Amniotic epithelial cell (primary cell): ENCODE measurements around the gene MAPRE2.

Source experiments
- DNase-seq: peaks from one replicate; pipeline ENCODE4 v3.0.0-alpha.2; 2010; ENCODE audit warnings: low read depth

Gene MAPRE2

DNA sequence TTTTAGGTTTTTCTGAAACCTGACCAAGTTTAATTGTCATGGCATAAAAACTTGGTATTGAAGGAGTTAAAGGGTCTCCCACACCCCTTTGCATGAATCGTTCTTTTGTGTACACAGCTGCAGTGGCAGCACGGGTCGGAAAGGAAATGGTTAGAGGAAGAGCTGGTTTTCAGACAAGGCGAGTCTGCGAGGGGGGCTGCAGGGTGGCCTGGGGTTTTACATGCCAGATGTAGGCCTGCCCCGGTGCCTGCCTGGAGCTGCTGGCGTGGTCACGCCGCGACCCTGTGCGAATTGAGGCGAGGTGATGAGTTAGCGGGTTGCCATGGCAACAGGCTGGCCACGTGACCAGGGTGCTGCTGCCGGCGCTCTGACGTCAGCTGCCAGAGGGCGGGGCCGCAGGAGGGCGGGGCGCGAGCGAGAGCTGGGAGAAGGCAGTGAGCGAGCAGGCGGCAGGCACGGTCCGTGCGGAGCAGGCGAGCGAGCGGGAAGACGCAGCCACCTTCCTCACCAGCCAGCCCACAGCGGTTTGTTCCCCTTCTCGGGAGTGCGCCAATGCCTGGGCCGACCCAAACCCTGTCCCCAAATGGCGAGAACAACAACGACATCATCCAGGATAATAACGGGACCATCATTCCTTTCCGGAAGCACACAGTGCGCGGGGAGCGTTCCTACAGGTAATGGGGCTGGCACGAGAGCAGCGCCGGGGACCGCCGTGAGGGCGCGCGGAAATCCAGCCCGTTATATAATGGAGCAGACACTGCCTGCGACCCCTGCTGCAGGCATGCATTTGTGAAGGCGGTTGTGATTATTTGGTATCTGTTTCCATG lies at the start of gene MAPRE2:
Gene MAPRE2, plus strand, starts transcription at position 426 of the 827 bp plus-strand sequence. Its CDS starts 127 bp downstream, at position 553.
- DNase-seq = peak; percentile 92

DNA sequence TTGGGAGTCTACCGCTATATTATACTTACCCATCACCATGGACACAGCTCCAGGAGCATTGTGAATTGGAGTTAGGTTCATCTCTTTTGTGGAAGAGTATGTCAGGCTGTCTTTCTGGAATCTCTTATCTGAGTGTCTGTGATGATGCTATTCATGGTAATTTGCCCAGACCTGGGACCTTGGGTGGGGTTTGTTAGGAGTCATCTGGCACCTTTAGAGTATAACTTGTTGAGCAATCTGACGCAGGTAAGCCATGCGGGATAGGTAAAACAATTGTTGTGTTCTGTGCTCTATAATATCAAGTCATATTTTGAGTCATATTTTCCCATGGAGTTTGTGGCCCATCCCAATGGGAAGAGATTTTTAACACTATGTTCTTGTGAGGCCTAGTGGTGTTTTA lies 49.7 kb upstream of the MAPRE2 start:
- no peak for DNase-seq

DNA sequence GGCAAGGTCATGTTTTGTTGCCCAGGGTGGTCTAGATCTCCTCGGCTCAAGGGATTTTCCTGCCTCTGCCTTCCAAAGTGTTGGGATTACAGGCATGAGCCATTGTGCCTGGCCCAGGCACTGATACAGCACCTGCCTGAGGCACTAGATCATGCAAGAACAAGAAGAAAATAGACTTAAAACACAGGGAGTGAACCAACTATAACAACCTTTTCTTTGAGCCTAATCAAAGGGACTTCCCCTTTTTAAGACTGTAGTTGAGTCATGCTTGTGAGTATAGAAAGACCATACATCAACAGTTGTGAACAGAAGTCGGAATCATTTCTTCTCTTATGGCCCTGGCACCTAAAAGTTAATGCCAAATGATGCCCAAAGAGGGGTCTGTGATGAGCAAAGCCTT lies 47.9 kb upstream of the MAPRE2 start:
- DNase-seq = no peak

DNA sequence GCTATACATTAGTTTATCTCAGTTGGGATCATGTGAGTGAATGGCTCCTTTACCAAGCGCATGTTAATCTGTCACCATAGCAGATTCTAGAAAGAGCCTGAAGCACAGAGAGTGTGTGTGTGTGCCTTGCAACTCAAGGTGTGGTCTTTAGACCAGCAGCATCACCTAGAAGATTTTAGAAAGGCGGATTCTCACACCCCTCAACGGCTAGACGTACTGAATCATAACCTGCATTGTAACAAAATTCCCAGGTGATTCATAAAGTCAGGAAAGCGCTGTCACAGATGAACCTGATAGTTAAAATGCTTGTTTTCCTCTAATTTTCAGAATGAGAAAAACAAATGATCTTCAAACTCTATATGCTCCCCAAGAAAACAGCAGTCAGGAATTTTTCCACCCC lies 45.5 kb upstream of the MAPRE2 start:
- DNase-seq = no peak

DNA sequence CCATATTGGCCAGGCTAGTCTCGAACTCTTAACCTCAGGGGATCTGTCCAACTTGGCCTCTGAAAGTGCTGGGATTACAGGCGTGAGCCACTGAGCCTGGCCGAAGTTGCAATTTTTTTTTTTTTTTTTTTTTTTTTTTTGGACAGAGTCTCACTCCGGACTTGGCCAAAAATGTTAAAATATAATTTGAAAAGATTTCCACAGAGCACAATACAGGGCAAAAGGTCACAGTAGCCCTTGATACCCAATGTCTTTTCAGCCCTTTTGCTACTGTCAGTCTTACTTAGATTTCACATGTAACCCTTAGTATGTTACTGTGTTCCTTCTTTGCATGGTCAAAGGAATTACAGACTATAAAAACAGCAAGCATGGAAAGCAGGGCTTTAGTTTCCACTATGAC lies 42.6 kb upstream of the MAPRE2 start:
- DNase-seq = no peak

DNA sequence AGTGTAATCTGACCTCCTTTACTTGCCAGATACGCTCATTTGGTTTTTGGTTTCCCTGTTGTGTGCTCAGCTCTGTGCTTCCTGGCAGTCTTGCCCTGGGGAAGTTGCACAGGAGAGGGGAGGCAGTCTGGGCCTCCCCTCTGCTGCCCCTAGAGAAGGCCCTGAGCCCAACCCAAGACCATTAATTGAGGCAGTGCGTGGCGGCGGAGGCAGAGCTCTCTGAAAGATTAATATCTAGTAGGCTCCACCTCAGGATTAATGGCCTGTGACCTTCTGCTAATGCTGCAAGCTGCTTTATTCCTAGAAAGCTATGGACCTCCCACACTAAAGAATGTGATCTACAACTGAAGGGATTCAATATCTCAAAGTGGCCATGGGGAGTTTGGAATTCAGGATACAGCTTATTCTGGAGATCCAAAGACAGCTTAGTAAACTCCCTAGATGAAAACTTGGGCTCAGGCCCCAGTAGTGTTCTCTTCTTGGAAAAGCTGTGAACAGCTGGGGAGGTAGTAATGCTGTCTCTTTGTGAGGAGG lies 41.4 kb upstream of the MAPRE2 start:
- no peak for DNase-seq

DNA sequence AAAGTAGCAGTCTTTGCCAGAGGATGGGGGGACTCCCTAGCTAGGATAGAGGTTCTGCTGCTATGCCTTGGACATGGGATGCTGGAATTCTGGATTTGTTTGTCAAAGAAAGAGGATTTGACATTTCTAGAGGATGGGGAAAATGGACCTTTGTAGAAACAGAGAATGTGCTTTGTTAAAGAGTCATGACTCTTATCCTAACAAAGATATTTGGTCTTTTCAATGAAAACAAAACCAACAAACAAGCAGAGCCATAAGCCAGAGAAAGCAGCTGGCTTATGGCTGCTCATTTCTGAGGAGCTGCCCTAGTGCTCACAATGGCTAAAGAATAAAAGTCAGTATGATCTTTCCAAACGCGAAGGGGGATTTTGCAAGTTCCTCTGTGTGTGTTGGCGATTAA lies 40.8 kb upstream of the MAPRE2 start:
- no peak for DNase-seq

DNA sequence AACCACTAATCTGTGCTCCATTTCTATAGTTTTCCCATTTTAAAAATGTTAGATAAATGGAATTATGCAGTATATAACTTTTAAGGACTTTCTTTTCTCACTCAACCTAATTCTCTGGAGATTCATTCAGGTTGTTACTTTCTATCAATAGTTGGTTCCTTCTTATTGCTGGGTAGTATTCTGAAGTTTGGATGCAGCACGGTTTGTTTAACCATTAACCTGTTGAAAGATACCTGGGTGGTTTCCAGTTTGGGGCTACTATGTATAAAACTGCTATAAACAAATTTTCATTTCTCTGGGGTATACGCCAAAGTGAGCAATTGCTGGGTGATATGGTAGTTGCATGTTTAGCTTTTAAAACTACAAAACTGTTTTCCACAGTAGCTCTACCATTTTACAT lies 39.1 kb upstream of the MAPRE2 start:
- no peak for DNase-seq

DNA sequence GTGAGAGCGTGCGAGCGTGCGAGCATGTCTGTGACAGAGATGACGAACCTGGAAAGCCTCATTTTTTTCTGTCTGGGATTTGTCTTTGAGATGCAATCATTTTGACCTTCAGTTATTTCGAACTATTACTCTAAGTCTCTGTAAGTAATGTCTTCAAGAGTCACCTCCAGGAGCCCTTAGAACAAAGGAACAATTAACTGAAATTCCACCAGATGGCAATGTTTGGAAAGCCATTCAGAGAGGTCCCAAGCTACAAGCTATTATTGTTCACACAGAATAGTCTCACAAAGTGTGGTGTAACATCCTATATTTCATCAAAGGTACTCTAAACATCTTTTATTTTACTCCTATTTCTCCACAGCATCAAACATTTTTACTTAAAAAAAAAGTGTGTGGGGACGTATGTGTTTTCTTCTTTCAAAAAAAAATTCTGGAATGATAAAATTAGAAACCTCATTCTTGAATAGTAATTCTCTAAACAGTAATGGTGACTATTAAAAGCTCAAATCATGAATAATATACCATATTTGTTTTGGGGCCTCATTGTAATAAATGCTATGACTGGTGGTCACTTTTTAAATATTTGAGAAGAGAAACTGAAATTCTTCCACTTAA lies 35.1 kb upstream of the MAPRE2 start:
- DNase-seq = peak; percentile 69

DNA sequence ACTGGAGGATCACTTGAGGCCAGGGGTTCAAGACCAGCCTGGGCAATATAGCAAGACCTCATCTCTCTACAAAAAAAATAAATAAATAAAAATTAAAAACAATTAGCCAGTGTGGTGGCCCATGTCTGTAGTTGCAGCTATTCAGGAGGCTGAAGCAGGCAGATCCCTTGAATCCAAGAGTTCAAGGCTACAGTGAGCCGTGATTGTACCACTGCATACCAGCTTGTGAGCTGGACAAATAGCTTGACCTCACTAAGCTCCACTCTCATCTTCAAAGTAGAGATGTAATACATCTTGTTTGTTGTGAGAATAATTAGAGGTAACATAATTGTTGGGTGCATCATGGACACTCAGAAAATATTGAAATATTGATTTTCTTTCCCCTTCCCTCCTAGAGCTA lies 31.1 kb upstream of the MAPRE2 start:
- DNase-seq = no peak

DNA sequence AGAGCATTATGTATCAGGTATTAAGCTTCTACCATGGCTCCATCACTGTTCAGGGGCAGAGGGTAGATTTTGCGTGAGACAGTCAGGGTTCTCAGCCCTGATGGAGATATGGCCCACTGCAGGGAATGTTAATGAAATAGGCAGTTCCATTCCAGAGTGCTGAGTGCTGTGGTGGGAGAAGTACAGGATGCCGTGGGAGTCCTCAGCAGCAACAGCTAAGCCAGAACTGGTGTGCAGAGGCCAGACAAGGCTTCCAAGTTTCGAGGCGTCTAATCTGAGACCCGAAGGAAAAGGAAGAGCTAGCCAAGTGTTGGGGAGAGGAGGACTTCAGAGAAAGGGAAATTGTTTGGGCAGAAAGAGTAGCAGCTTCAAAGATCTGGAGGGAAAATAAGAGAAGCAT lies 30.2 kb upstream of the MAPRE2 start:
- DNase-seq = peak; percentile 41

DNA sequence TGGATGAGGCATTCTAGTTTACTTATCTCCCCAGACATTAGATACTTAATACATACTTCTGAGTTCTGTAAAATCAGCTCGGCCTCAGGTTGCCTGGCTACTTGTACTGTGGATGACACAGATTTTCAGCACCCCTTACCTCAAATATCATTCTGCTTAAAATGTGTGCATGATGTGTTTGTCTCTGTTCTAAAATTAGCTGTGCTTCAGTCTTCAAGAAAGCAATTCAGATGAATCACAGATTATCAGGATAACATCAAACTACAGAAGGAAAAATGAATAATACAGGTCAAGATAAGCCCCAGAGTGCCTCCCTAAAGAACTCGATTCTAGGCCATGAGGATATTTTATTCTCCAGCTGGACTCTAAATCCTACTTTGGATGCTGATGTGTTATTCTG lies 21.3 kb upstream of the MAPRE2 start:
- DNase-seq = peak; percentile 79

DNA sequence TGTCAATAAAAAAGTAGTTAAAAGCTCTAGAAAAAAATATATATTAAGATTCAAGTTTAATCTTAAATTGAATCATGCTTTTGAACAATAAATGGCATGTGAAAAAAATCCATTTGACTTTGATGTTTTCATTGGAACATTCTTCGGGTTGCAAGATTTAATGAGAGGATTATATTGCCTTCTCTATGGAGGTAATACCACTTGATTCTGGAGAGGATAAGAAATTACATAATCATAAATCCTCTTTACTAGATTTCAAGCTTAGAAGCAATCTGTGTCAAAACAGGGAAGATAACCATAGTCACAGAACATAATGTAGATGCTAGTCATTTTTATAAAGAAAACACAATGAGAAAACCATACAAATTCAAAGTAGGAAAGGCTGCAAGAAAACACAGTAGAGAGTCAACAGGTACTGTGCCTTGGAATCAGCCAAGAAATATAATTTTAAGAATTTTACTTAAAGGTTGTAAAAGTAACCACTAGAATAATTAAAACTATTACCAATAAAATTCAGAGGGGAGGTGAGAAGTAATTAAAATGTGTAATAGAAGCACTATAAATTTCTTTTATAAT lies 18.7 kb upstream of the MAPRE2 start:
- peak; percentile 47 for DNase-seq

DNA sequence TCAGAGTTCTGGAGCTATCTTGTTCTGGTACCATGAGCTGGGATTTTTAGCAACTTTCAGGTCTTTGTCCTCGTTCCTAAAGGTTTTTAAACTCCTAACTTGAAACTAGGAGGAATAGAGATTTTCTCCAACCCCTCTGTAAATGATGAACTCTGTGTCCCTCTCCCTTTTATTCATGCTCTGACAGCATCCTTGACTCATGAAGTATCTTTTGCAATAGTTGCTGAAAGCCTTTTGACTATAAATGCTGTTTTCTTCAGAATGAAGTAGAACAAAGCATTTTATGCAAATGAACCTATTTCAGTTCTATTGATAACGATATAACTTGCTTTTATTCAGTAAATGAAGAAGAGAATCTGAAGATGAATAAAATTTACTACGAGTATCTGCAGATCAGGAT lies 17.0 kb upstream of the MAPRE2 start:
- peak; percentile 52 for DNase-seq

DNA sequence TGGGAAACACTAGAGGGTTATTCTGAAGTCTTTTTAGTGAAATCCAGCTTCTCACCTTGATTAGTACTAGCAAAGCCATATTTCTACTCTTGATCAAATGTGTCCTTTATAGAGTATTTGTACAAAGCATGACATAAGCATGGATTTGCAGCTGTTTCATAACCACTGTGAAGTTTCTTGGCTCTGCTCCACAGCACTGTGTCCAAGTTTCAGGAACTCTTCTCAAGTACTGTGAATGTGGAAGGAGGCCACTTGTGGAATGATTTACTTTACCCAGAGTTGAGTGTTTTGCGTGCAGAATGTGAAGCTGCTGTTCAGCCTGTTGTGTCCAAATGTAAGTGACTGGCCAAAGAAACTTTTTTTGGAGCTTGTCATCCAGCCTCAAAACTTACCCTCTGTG lies 16.2 kb upstream of the MAPRE2 start:
- DNase-seq = peak; percentile 84

DNA sequence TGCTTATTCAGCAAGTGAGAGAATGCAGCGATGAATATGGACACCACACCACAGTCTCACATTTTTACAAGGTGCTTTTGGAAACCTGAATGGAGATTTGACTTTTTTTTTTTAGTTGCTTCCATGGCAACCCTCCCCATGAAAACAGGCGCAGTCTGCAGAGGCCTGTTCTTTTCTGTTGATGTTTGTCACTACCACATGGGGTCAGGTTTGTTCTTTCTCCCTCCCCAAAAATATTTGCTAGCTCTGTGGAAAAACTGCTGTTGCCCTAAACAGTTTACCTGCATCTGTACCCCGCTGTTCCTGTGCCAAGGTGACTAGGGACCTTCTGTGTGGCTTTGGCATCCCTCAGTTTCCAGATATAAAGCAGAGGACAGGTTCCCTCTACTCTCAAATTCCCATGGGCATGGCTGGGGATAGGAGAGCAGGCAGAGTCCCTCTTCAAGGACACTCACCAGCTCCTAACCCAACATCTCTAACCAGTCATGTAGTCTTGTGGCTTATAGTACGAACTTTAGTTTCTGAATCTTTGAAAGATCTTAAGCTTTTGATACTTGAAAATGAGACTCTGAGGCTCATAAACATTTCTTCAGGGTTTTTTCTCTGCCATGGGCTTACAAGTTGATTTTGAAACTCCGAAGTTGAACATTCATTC lies 14.7 kb upstream of the MAPRE2 start:
- DNase-seq = no peak

DNA sequence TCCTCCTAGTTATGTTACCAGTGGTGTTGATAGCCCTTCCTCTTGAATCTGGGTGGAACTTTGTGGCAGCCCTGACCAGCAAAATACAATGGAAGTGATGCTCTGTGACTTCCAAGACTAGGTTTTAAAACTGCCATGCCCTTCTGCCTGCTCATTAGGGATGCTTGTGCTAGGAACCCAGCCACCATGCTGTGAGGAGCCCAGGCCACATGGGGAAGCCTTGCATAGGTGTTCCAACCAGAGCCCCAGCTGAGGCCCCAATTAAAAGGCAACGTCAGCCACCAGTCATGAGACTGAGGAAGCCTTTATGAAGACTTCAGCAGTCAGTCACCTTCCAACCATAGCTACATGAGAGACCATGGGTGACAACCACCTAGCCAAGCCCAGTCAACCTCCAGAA lies 14.0 kb upstream of the MAPRE2 start:
- DNase-seq = no peak

DNA sequence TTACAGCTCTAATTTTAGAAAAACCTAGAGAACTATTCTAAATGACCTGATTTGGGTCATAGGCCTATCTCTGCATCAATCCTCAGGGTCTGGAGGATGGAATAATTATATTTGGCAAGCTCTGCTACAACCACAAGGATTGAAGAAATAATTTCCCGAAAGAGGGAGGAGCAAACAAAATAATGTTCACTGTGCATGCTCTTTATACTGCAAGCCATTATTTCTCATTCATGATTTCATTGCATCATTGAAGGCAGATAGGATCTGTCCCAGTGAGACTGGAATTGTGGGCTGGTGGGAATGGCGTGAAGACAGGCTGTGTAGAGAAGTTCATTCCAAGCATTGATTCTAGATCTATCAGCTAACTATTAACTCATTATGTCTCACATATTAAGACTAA lies 12.7 kb upstream of the MAPRE2 start:
- DNase-seq = no peak

DNA sequence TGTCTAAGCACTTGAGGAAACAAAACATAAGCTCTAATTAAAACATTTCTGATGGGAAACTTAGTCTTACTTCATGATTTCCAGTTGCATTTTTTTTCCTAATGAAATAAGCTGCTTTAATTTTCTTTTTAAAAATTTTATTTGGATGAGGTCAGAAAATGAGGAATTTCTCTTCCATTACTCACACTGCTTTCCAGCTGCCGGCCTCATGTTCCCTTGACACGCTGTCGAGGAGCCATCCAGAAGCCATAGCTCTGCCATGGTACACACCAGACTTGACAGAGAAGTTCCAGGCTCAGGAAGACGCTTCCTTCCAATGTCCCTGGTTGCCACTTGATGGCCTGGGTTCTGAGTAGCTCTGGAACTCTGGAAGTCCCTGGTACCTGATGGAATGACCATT lies 12.1 kb upstream of the MAPRE2 start:
- DNase-seq = peak; percentile 47

DNA sequence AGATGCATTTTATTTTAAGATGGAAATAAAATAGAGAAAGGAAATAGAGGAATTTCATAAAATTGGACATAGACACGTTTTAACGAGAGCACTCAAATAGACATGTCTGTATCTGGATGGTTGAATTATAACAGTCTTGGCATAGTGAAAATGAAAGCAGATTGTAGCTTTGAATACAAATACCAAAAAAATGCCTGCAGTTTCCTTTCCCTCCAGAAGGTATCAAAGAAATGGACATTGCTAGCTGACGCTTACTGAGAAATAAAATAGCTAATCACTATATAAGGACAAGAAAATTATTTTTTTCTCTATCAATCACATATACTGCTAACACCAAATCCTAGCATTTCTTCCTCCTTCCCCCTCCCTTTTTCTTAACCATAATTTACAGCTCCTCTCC lies 11.4 kb upstream of the MAPRE2 start:
- no peak for DNase-seq

DNA sequence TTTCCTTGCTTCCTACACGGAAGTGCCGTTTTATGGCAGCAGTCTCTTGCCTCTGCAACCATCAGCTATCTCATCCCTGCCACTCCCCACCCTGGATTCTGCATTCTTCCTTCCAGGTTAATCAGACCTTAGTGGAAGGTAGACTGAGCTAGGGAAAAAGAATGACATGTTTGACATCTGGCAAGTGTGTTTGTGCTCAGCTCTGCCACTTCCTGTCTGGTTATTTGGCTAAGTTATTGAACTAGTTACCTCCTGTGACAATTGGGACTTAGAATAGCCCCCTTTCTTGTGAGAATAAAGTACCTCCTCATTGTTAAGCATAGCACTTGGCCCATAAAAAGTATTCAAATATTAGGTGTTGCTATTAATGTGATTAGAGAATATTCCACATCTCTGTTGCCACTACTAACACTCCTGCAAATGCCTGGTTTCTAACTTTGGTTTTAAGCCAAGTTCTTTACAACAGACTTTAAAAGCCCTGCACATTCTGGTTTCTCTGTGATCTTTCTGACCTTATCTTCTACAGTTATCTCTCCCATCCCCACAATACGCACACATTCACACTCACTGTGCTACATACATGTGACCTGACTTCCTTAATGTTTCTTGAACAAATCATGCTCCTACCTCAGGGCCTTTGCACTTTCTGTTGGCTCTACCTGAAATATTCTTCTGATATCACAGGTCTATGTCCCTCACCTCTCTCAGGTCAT lies 10.8 kb upstream of the MAPRE2 start:
- DNase-seq = no peak

DNA sequence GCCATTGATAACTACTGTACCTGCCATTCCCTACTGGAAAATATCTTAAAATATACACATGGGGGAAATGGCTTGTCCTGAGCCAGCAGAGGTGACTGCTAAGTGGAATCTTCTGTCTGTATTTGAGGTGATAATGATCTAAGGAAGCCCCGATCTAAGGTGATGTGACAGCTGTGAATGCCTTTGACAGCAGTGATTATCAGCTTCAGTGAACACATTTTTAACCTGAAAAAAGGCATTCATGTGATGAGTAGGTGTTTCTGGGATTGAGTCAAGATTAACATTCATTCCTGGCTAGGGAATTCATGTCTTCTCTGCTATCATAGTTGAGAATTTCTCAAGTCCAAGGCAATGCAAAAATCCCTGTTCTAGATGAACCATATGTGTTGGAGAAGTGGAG lies 9.1 kb upstream of the MAPRE2 start:
- no peak for DNase-seq
